ENCODE data around the gene PPP6C.
"Not testable (repeated sequence)": the region's sequence is repeated elsewhere in the genome, so short reads cannot be mapped to it uniquely, and the experiment has no call there.

Gene PPP6C

GRCh38 chr9:125142560-125143376 is 46.8 kb downstream of the PPP6C start:
- no peak for DNase-seq (ENCODE audit: low read depth, low spot score)

- no peak for DNase-seq (ENCODE audit: low read depth, low spot score)
Measured at GRCh38 chr9:125141751-125142150, 47.9 kb downstream of the PPP6C start.

GRCh38 chr9:125141251-125141650 is 48.4 kb downstream of the PPP6C start:
- DNase-seq (ENCODE audit: low read depth, low spot score): no peak

- no peak for DNase-seq (ENCODE audit: low read depth, low spot score)
Measured at GRCh38 chr9:125140576-125140975, 49.0 kb downstream of the PPP6C start.

- no peak for DNase-seq (ENCODE audit: low read depth, low spot score)
Measured at GRCh38 chr9:125137200-125137599, 52.4 kb downstream of the PPP6C start.

GRCh38 chr9:125134976-125135375 is 54.6 kb downstream of the PPP6C start:
- DNase-seq (ENCODE audit: low read depth, low spot score): no peak

- DNase-seq (ENCODE audit: low read depth, low spot score): no peak
Measured at GRCh38 chr9:125133403-125134329, 55.9 kb downstream of the PPP6C start.

GRCh38 chr9:125131778-125132177 is 57.8 kb downstream of the PPP6C start:
- DNase-seq (ENCODE audit: low read depth, low spot score): no peak

GRCh38 chr9:125126019-125126746 is 63.4 kb downstream of the PPP6C start:
- DNase-seq (ENCODE audit: low read depth, low spot score): peak; percentile 60

- DNase-seq (ENCODE audit: low read depth, low spot score): no peak
Measured at GRCh38 chr9:125125523-125125922, 64.1 kb downstream of the PPP6C start.

- no peak for DNase-seq (ENCODE audit: low read depth, low spot score)
Measured at GRCh38 chr9:125121146-125121545, 68.5 kb downstream of the PPP6C start.

GRCh38 chr9:125119643-125120286 is 69.8 kb downstream of the PPP6C start:
- DNase-seq (ENCODE audit: low read depth, low spot score): no peak

GRCh38 chr9:125118696-125119095 is 70.9 kb downstream of the PPP6C start:
- DNase-seq (ENCODE audit: low read depth, low spot score): not testable (repeated sequence)

GRCh38 chr9:125114503-125114902 is 75.1 kb downstream of the PPP6C start:
- DNase-seq (ENCODE audit: low read depth, low spot score): not testable (repeated sequence)

- DNase-seq (ENCODE audit: low read depth, low spot score): no peak
Measured at GRCh38 chr9:125110464-125110863, 79.1 kb downstream of the PPP6C start.

- DNase-seq (ENCODE audit: low read depth, low spot score): not testable (repeated sequence)
Measured at GRCh38 chr9:125108541-125108940, 81.1 kb downstream of the PPP6C start.

GRCh38 chr9:125106285-125106893 is 83.2 kb downstream of the PPP6C start:
- DNase-seq (ENCODE audit: low read depth, low spot score): no peak

GRCh38 chr9:125103770-125104460 is 85.7 kb downstream of the PPP6C start:
- no peak for DNase-seq (ENCODE audit: low read depth, low spot score)

- DNase-seq (ENCODE audit: low read depth, low spot score): no peak
Measured at GRCh38 chr9:125103021-125103420, 86.6 kb downstream of the PPP6C start.

- DNase-seq (ENCODE audit: low read depth, low spot score): no peak
Measured at GRCh38 chr9:125100822-125101221, 88.8 kb downstream of the PPP6C start.

All from smooth muscle cell of the brain vasculature (primary cell).